Kidney (tissue), 14 donors: ENCODE data around the gene SORCS3. TPM values are rescaled to one million over a fixed set of nuclear protein-coding genes. Genes with fewer than 3 reads are reported as not detected.
A peak's percentile ranks its signal among the peaks of the same experiment; 100 is the strongest.

ENCODE experiments used
- DNase-seq, 5 donors: peaks; one replicate each; pipeline ENCODE4 v3.0.0-alpha.2; 2013 to 2020
- FAIRE-seq: peaks from 2 replicates; lab custom pipeline; 2012; peaks lifted over from hg19 to GRCh38; lab: Jason Lieb, UNC
- H3K27ac ChIP-seq, 2 donors: one replicate each; pipeline ENCODE4 v1.7.0; 2013; ENCODE audit warnings: low read depth in 2 of 2, low read length in 2 of 2, inconsistent platforms in 1 of 2
- H3K27me3 ChIP-seq: one replicate; pipeline ENCODE4 v1.7.1; 2013; ENCODE audit warnings: low read length, inconsistent platforms; ENCODE audit not compliant: control insufficient read depth, insufficient read depth
- H3K36me3 ChIP-seq, 3 donors: one replicate each; pipeline versions ENCODE4 v1.7.0 to v1.7.1; 2013; ENCODE audit warnings: low read length in 3 of 3, control low read depth in 1 of 3, inconsistent platforms in 1 of 3; ENCODE audit not compliant: insufficient read depth in 3 of 3, control insufficient read depth in 2 of 3
- H3K4me1 ChIP-seq, 3 donors: one replicate each; pipeline versions ENCODE4 v1.7.0 to v1.7.1; 2013; ENCODE audit warnings: low read length in 3 of 3, inconsistent platforms in 1 of 3, low read depth in 1 of 3; ENCODE audit not compliant: control insufficient read depth in 2 of 3, insufficient read depth in 2 of 3
- H3K4me3 ChIP-seq, 3 donors: one replicate each; pipeline versions ENCODE4 v1.7.0 to v1.8.1; 2013; ENCODE audit warnings: low read length in 3 of 3, control low read depth in 1 of 3, inconsistent platforms in 1 of 3
- H3K9ac ChIP-seq, 3 donors: one replicate each; pipeline versions ENCODE4 v1.7.0 to v1.7.1; 2013; ENCODE audit warnings: low read length in 3 of 3, control low read depth in 1 of 3, inconsistent platforms in 1 of 3
- H3K9me3 ChIP-seq, 3 donors: one replicate each; pipeline versions ENCODE4 v1.7.0 to v1.7.1; 2013; ENCODE audit warnings: low read length in 3 of 3, control low read depth in 1 of 3, inconsistent platforms in 1 of 3; ENCODE audit not compliant: control insufficient read depth in 2 of 3, insufficient read depth in 1 of 3
- CTCF ChIP-seq: IDR thresholded peaks from 3 replicates; pipeline ENCODE4 v1.5.1; 2012; ENCODE audit warnings: mild to moderate bottlenecking, moderate library complexity, borderline replicate concordance; ENCODE audit not compliant: insufficient read depth; ENCODE audit errors: extremely low read depth
- intact Hi-C: fragments of 100-400 bp; cut with DNase I; formaldehyde crosslinking; loops from one replicate; pipeline ENCODE4 v1.11.1; 2022
- polyA plus RNA-seq: library from polyadenylated mRNA; stranded (reverse); fragments of 350-450 nt; fragmentation: Illumina TruSeq; extraction: RNeasy Lipid Tissue Mini Kit (QIAGEN cat#74804); gene quantifications from one replicate; pipeline ENCODE4 v1.2.3, GENCODE V29; 2014; ENCODE audit warnings: low read depth, low replicate concordance; ENCODE audit not compliant: insufficient read depth
- total RNA-seq: library from RNA; stranded (reverse); fragmentation: NEBNext Ultra II Directional; extraction: Animal tissue kit (Norgen Biotek cat#: 25700); gene quantifications from one replicate; pipeline ENCODE4 v1.2.1, GENCODE V29; 2021
- donor health status: control.
- donor health status: control.
- donor health status: control.
- donor health status: control.
- donor health status: control.
- donor health status: DM: yes; HTN: yes; CAD: no.
- donor health status: Normal renal cell carcinoma (clear cell type).

SORCS3 gene
- total and polyA plus RNA-seq, 2 donors from 2014 or later = 0.52 to 1.1 TPM

- H3K9ac ChIP-seq = no peak overlapping the region
- intact Hi-C loops = no loop called here
- FAIRE-seq (no peak), DNase-seq (no peak)
- H3K4me1 ChIP-seq = peaks cover 0 to 7% (median 3%) of the 10 kb centered on the region in 3 donors
- no peak for TF ChIP-seq CTCF
- no peaks in the 10 kb centered on the region for H3K9me3 ChIP-seq
- H3K27me3 ChIP-seq = no peaks in the 10 kb centered on the region
- H3K4me3 ChIP-seq = no peak overlapping the region
- H3K27ac ChIP-seq = no peak overlapping the region
- H3K36me3 ChIP-seq = no peaks in the 10 kb centered on the region
These were observed 287.6 kb downstream of the SORCS3 start for GRCh38 chr10:104928734-104929133.

- Histone ChIP-seq H3K4me3 (no peak overlapping the region), H3K36me3 (no peaks in the 10 kb centered on the region), H3K27ac (no peak overlapping the region), H3K9me3 (no peaks in the 10 kb centered on the region), H3K27me3 (no peaks in the 10 kb centered on the region), H3K9ac (no peak overlapping the region), H3K4me1 (peaks cover 0 to 7% (median 3%) of the 10 kb centered on the region in 3 donors)
- intact Hi-C loops = no loop called here
- DNase-seq (peak in 4 of 5 donors; percentile 53 to 85 (median 72)), FAIRE-seq (no peak)
- no peak for TF ChIP-seq CTCF
These were observed 290.6 kb downstream of the SORCS3 start for GRCh38 chr10:104931612-104932134.

GRCh38 chr10:104935656-104936055 is 294.6 kb downstream of the SORCS3 start:
- TF ChIP-seq CTCF = no peak
- Histone ChIP-seq H3K4me3 (no peak overlapping the region), H3K9me3 (no peaks in the 10 kb centered on the region), H3K9ac (no peak overlapping the region), H3K4me1 (peaks cover 2 to 21% (median 3%) of the 10 kb centered on the region in 3 donors), H3K27ac (no peak overlapping the region), H3K36me3 (no peaks in the 10 kb centered on the region), H3K27me3 (no peaks in the 10 kb centered on the region)
- intact Hi-C loops = no loop called here
- FAIRE-seq (no peak), DNase-seq (no peak)

GRCh38 chr10:104937567-104937966 is 296.5 kb downstream of the SORCS3 start:
- no peaks in the 10 kb centered on the region for H3K36me3 ChIP-seq
- no peak for FAIRE-seq
- no peak for TF ChIP-seq CTCF
- H3K9me3 ChIP-seq = no peaks in the 10 kb centered on the region
- intact Hi-C loops = no loop called here
- peaks cover 0 to 14% (median 2%) of the 10 kb centered on the region in 3 donors for H3K4me1 ChIP-seq
- H3K27me3 ChIP-seq = no peaks in the 10 kb centered on the region
- peak in 1 of 5 donors; percentile 60 for DNase-seq
- no peak overlapping the region for H3K27ac ChIP-seq
- H3K9ac ChIP-seq = no peak overlapping the region
- H3K4me3 ChIP-seq = no peak overlapping the region
